ENCODE data around the gene TMEM229B.

TMEM229B gene

DNA sequence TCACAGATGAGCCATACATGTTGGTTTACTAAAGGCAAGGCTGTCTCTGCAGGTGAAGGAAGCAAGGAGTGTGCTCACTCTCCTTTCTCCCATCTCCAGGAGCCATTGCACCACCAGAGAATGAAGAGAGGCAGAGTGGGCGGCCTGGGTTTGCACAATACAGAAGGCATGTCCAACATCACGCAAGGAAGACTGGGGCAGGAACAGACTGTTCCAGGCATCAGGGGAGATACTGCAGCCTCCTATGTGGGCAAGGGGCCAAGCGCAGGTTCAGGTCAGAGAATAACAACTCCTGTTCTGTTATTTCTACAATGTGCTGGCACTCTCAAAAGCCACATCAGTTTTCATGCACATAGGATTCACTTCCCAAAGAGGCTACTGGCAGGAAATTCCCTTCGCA is 1.7 kb upstream of the TMEM229B start:
- in situ Hi-C loops (cut with MboI; ENCODE audit: low sequenced_read_pairs), result no loop called here

DNA sequence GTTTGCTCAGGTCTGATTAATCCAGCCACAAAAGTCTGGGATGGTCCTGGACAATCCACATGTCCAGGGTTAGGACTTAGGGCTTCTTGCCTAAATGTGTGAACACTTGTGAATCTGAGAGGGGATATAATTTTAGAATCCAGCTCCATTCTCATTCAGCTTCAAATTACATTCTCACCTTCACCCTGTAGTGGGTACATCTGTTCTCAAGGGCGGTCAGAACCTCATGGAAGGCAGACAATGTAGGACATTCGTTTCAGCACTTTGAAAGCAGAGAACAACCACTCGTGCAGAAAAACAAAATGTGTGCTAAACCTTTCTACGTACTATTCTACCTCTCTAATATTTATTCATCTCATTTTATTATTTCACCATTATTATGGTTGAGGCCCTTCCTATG is 1.2 kb downstream of the TMEM229B start:
- in situ Hi-C loops (cut with MboI; ENCODE audit: low sequenced_read_pairs), result no loop called here

DNA sequence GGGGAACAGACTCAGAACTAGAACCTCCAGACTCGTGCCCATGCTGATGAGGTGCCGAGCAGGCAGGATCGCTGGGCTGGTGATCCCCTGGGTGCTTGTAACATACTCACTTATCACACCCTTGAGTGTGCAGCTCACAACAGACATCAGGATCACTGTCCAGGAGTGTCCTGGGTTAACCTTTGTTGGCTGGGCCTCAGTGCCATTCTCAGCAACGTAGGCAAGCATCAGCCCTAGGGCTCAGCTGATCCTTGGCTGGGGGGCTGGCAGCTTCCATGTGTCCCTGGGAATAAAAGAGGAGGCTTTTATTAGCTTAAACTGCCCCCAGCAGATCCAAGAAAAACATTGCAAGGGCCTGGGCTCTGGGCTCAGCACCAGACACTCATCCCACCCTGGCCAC is 1.6 kb downstream of the TMEM229B start:
- in situ Hi-C loops (cut with MboI; ENCODE audit: low sequenced_read_pairs), result no loop called here

DNA sequence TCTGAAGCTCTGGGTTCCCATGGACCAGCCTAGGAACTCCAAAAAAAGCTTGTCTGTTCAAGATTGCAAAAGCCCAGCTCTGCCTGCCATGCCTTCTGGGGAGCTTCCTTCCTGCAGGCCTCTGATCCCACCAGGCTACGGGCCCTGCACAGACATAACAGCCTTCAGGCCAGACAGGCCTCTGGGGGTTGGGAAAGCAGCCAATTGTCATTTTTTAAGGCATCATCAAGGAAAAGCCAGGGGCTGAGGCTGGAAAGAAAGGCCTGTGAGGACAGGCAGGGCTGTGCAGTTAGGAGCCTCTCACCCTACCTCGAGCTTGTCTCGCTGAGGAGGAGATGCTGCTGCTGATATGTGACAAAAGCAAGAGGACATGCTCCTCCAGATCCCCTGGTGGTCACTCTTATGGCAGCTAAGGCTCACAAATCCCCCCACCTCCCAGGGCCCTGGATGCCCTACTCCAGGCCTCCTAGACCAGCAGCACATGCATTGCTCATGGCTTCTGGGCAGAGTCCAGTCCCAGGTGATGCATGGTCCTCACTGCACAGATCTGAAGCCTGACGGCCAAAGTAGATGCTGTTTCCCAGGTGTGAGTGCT is 2.9 kb downstream of the TMEM229B start:
- in situ Hi-C loops (cut with MboI; ENCODE audit: low sequenced_read_pairs), result no loop called here

DNA sequence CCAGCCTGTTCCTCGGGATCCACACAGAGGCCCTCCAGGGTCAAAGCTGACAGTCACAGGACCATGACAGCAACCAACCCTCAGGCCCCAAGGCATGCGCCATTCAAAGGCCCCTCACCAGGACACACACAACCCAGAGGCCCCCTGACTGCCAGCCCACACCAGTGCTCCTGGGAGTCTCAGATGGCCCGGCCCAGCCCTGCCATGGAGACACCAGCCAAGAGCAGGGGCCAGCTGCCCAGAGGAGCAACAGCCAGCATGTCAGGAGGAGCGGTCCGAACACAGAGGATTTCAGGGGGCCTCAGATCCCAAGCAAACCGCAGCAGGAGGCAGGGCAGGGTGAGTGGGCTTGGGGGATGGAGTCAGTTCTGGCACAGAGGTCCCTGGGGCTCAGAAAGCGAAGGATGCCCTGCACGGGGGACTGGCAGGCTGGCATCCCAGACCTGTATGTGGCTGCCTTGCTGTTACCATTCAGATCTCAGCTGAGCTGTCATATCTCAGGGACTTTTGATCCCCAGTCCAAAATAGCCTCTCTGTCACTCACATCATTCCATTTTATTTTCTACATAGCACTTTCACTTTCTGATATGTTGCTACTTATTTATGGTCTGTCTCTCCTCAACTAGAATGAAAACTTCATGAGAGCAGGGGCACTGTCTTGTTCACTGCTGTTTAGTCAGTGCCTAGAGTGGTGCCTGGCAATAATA is 4.8 kb downstream of the TMEM229B start:
- in situ Hi-C loops (cut with MboI; ENCODE audit: low sequenced_read_pairs), result no loop called here

DNA sequence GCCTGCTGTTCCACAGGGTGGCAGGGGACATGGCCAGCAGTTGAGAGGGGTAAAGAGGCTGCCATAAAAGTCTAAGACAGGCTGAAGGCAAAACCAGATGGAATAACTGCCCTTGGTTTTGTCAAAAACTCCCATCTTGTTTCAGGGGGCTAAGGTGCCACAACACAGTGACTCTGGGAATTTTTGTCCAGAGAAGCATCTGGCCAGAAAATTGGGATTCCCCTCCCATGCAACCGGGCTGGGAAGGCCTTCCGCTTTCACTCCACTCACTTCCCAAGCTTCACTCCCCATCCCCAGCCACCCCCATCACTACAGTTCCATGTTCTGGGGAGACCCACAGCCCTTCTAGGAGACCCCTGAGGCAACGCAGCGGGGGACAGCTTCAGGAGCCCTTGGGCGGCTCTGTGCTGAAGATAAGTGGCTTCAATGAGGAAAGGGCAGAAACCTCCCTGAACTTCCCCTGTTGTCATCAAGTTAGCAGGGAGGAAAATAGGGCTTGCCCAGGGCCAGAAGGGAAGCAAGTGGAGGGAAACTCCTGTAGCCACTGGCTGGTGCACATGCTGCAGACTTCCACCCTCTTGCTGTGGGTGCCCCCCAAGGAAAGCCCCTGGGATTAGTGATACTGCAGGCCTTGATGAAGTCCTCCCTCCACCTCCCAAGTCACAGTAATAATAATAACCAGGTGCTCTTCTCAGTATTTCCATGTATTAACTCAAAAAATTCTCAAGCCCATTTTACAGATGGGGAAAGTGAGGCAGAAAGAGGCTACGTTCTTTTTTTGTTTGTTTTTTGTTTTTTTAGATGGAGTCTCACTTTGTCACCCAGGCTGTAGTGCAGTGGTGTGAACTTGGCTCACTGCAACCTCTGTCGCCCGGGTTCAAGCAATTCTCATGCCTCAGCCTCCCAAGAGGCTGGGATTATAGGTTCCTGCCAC is 6.0 kb downstream of the TMEM229B start:
- in situ Hi-C loops (cut with MboI; ENCODE audit: low sequenced_read_pairs), result no loop called here

DNA sequence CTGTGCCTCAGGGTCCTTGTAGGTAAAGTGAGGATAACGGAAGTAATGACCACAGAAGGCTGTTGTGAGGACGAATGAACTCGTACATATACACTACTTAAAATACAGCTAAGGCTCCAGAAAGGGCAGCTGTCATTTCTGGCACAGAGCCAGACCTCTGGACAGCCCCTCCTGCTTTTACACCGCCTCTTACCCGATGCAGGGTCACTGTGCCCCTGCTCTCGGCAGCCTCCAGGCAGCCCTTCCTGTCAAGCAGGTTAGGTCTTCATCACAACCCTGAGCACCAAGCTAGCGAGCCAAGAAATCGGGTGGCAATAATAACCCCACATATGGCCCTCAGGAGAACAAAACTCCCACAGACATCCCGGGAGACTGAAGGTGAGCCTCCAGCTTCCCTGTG is 8.5 kb downstream of the TMEM229B start:
- in situ Hi-C loops (cut with MboI; ENCODE audit: low sequenced_read_pairs), result no loop called here

DNA sequence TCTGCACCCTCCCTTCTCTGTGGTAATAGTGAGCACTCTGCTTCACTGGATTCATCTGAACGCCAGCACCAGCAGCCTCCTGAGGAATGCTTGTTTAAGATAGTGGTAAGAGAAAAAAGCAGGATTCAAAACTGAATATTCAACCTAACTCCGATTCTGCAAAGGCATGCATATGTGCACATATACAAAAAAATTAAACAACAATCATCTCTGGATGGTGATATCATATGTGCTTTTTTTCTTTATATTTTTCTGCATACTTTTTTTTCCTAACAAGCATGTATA is 9.8 kb downstream of the TMEM229B start:
- in situ Hi-C loops (cut with MboI; ENCODE audit: low sequenced_read_pairs), result no loop called here

DNA sequence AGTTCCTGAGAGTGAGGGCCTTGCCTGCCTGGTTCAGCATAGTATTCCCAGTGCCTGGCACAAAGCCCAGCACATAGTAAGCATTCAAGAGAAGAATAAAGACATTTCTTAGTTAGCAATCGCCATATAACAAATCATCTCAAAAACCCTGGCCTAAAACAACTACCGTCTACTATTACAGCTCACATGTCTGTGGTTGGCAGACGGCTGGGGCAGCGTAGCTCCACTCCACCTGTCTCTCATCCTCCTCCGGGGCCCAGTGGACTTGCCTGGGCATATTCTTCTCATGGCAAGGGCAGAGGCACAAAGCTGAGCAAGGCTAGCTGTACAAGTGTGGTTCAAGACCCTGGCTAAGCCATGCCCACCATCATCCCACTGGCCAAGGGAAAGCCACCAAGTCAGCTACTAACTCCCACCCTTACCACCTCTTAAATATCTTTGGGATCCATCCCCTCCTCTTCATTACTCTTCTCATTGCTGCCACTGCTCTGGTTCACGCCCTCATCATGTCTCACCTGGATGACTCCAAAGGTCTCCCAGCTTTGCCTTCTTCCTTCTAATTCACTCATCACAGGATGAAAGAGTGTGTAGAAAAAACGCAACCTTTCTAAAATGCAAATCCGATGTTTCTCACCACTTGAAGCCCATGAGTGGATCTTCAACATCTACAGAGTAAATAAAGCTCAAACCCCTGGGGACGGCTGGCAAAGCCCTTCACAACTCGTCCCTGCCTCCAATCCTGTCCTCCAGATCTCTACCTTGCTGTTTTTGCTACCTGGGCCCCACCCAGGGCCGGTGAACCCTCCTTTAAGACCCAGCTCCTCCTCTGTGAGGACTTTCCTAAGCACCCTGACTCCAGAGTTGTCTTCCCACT is 10.4 kb downstream of the TMEM229B start:
- in situ Hi-C loops (cut with MboI; ENCODE audit: low sequenced_read_pairs), result no loop called here

DNA sequence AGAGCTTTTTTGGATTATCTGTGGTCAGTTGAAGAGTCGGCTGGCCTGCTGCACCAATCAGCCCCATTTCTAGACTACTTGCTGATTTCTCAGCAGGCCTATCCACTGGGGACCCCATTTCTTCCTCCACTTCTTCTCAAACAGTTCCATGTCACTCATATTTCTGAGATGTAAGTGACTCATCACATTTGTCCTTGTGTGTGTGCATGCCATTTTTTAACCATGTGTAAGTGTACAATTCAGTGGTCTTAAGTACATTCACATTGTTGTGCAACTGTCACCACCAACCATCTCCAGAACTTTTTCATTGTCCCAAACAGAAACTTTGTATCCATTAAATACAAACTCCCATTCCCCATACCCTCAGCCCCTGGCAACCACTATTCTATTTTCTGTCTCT is 14.2 kb downstream of the TMEM229B start:
- in situ Hi-C loops (cut with MboI; ENCODE audit: low sequenced_read_pairs), result no loop called here

DNA sequence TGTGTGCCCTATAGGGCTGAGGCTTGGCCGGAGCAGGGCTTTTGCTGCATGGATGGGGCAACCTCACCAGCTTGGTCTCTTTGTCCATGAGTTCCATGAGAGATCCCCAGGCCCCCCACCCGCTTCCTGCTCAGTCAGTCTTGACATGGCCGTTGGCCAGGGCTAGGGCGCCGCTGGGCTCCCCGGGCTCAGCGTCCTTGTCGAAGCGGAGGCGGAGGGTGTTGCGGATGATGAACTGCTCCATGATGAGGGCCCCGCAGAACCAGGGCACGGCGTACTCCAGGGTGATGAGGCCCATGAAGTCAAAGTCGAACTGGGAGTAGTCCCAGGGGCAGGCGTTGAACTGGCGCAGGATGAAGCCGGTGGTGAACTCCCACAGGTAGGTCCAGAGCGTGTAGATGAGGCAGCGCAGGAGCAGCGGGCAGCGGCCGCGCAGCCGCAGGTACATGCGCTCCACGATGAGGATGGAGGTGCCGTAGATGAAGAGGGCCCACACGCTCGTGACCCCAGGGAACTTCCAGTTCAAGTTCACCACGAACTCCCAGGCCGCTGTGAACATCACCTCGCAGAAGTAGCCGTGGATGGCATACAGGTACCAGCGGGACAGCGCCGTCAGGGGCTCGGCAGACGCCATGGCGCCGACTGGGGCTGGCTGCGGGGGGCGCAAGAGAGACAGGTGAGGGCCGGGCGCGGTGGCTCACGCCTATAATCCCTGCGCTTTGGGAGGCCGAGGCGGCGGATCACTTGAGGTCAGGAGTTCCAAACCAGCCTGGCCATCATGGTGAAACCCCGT is 15.0 kb downstream of the TMEM229B start:
- in situ Hi-C loops (cut with MboI; ENCODE audit: low sequenced_read_pairs), result no loop called here

DNA sequence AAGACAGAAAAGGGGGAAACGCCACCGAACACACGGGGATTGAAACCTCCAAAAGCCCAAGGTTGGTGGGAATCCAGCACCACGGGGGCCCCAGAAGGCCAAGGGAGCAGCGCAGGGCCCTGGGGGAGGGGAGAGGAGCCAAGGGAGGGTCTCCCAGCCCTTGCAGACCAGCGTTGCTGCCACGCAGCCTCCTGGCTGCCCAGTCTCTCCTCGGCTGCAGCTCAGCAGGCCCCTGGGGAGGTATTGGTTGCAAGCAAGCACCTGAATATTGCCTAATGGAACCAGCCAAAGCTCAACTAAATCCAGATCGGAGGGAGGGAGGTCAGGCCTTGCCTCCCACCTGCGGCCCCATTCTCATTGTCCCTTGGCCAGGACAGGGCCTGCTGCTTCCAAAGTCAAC is 15.8 kb downstream of the TMEM229B start:
- in situ Hi-C loops (cut with MboI; ENCODE audit: low sequenced_read_pairs), result no loop called here

DNA sequence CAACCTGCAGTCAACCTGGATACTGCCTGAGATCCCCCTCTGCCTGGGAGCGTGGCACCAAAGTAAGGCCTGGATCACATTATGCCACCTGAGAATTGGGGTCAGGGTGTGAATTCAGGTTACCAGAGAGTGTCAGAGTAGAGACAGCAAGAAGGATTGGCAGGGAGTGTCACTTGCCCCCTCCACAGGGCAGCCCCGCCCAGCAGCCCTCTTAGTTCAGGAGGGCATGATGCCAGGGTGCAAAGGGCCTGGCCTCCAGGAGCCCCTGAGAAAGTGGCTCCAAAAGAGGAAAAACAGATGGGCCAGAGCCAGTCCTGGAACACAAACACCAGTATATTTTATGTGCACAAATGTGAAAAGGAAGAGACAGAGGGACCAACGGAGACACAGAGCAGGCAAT is 18.6 kb downstream of the TMEM229B start:
- in situ Hi-C loops (cut with MboI; ENCODE audit: low sequenced_read_pairs), result no loop called here

DNA sequence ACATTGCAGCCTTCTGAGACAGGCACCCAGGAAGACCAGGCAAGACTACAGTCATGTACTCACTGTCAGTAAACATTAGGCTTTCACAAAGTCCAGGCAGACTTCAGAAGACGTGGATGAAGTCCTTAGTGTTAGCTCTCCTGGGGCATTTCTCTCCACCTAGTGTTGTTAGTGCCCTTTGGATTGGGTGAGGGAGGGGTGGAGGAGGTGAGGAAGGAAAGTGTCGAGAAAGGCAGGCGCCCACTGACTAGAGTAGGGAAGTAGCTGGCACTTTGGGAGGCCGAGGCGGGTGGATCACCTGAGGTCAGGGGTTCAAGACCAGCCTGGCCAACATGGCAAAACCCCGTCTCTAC is 20.2 kb downstream of the TMEM229B start:
- in situ Hi-C loops (cut with MboI; ENCODE audit: low sequenced_read_pairs), result no loop called here

DNA sequence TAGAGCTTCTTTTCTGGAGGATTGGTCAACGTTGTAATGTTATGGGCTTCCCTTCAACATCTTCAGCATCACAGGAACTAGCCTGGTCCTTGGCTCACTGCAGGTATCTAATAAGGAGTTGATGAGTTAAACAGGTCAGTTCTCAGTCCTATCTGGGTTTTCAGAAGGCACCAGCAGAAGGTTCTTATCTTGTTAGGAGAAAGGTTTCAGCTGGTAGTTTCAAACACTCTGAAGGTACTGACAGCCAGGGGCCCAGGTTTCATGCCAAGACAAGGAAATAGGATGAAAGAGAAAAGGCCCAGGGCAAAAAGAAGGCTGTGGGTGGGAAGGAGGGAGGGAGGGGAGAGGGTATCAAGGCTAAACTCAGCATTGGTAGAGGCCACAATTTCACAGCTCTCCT is 21.4 kb downstream of the TMEM229B start:
- in situ Hi-C loops (cut with MboI; ENCODE audit: low sequenced_read_pairs), result no loop called here

DNA sequence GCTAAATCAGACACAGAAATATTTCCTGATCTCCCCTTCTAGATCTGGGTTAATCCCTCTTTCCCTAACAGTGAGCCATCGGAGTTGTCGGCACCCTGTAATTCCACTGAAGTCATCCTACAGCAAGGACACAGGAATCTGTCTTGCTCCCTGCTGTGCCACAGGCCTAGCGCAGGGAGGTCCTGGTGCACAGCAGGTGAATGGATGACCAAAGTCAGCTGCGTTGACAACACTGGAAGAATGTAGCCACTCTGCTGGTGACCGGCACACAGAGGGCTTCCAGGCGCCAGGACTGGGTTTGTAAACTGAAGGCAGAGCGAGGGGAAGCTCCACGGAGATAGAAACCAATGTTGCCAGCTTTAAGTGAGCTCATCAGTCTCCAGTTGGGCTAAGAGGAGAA is 23.6 kb downstream of the TMEM229B start:
- in situ Hi-C loops (cut with MboI; ENCODE audit: low sequenced_read_pairs), result no loop called here

DNA sequence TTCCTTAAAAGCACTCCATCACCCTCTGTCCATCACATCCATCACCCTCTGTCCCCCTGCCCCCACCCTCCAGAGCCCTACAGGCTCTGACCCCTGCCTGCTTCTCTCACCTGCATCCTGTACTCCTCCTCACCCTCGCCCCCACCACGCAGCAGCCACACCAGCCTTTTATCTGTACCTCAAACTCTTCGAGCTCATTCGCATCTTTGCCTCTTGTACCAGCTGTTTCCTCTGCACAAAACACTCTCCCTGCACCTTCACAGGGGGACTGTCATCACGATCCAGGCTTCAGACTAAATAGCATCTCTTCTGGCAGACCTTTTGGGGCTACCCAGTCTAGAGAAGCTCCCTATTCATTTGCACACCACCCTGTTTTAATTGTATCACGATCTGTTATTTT is 24.1 kb downstream of the TMEM229B start:
- in situ Hi-C loops (cut with MboI; ENCODE audit: low sequenced_read_pairs), result no loop called here

DNA sequence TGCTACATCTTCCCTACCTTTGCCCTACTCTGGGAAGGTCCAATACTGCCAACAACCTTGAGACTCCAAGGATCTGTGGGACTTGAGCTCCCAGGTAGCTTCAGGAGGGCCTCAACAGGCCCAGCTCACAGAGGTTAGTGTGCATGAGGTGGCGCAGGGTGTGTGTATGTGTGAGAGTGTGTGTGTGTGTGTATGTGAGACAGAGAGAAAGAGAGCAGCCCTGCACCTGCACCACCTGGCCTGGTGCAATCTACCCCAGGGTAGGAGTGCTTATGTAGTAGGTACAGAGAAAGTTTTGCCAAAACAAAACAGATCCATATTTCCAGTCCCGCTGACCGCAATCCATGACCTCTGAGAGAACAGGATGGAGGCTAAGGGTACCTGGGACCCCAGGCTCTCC is 24.6 kb downstream of the TMEM229B start:
- in situ Hi-C loops (cut with MboI; ENCODE audit: low sequenced_read_pairs), result no loop called here

DNA sequence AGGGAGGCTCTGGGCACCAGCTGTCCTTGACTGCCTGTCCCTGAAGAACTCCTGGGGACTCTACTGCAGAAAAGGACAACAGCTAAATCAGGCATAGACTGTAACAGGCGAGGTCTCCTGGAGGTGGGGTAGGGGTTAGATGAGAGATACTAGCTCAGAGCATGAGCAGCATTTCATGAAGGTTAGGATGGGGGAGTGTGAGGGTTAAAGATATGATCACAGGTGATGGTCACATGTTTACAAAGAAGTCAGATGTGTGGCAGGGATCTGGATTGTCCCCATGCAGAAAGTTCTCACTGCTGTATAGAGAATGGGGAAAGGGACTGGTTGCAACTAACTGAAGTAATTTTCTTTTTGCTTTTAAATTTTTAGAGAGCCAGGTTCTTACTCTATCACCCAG is 26.5 kb downstream of the TMEM229B start:
- in situ Hi-C loops (cut with MboI; ENCODE audit: low sequenced_read_pairs), result no loop called here

DNA sequence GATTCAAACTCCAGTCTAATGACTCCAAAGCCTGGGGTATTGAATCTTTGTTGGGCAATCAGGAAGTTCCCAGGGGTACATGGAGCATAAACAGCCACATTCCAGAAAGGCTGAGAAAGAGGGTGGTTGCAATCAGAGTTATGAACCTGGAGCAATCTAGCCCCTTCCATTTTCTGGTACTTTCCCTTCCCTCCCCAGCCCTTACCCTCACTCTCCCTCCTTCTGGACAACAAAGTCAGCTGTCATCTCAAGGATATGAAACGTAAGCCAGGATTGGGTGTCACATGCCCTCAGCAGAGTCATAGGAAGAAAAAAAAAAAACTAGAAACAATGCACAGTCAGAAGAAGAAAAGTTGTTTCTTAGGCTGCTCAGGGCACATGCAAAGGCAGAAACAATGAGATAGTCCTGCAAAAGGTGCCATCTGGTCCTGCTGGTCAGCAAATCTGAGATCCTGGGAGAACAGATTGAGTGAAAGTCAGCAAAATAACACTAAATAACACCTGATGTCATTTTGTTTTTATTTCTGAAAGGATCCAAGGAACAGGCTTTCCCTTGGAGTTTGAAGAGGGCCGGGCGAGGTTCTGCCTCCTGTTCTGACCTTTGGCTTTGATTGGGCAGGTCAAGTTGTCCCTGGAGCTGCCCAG is 27.1 kb downstream of the TMEM229B start:
- in situ Hi-C loops (cut with MboI; ENCODE audit: low sequenced_read_pairs), result no loop called here
